GM23338 (cell line): ENCODE data around the gene EIF4A3. TPM values are rescaled to one million over a fixed set of nuclear protein-coding genes. Genes with fewer than 3 reads are reported as not detected.

Experiments
- ATAC-seq: fragments of 200-7000 bp; cut with Tn5 transposase; 3 replicates; pipeline ENCODE4 v1.9.1; 2020
- DNase-seq: peaks from one replicate; pipeline ENCODE4 v3.0.0-alpha.2; 2015; ENCODE audit warnings: low spot score
- H2AFZ ChIP-seq: fragments of 200-600 bp; sonication (generic); 2 replicates; pipeline ENCODE4 v1.8.0; 2016; ENCODE audit warnings: antibody characterized with exemption, mild to moderate bottlenecking, moderate library complexity
- H3F3A ChIP-seq: fragments of 200-600 bp; sonication (generic); replicated peaks from 2 replicates; pipeline ENCODE4 v1.8.0; 2017; ENCODE audit warnings: antibody characterized with exemption, mixed run types, low read depth
- H3K27ac ChIP-seq: fragments of 200-600 bp; sonication (generic); 2 replicates; pipeline ENCODE4 v1.6.1; 2016; ENCODE audit warnings: low read depth
- H3K27me3 ChIP-seq: fragments of 200-600 bp; sonication (generic); 2 replicates; pipeline ENCODE4 v1.8.0; 2016; ENCODE audit warnings: mild to moderate bottlenecking, mixed run types, moderate library complexity; ENCODE audit not compliant: insufficient read depth
- H3K36me3 ChIP-seq: fragments of 200-600 bp; sonication (generic); 2 replicates; pipeline ENCODE4 v1.8.0; 2016; ENCODE audit warnings: mild to moderate bottlenecking; ENCODE audit not compliant: insufficient read depth
- H3K4me1 ChIP-seq: fragments of 200-600 bp; sonication (generic); 2 replicates; pipeline ENCODE4 v1.8.0; 2016; ENCODE audit warnings: mild to moderate bottlenecking, moderate library complexity; ENCODE audit not compliant: insufficient read depth
- H3K4me2 ChIP-seq: fragments of 200-600 bp; sonication (generic); 2 replicates; pipeline ENCODE4 v1.7.1; 2017; ENCODE audit warnings: mixed run types
- H3K4me3 ChIP-seq: fragments of 200-600 bp; sonication (generic); 2 replicates; pipeline ENCODE4 v1.6.1; 2016; ENCODE audit warnings: mixed run types
- H3K79me2 ChIP-seq: fragments of 200-600 bp; sonication (generic); replicated peaks from 2 replicates; pipeline ENCODE4 v1.8.0; 2017; ENCODE audit warnings: mild to moderate bottlenecking; ENCODE audit not compliant: insufficient read depth
- H3K9me2 ChIP-seq: fragments of 200-600 bp; sonication (generic); 2 replicates; pipeline ENCODE4 v1.8.0; 2017; ENCODE audit not compliant: insufficient read depth
- H4K20me1 ChIP-seq: fragments of 200-600 bp; sonication (generic); replicated peaks from 2 replicates; pipeline ENCODE4 v1.8.0; 2017; ENCODE audit warnings: mild to moderate bottlenecking; ENCODE audit not compliant: insufficient read depth
- H3K27ac Mint-ChIP-seq: 2 replicates; pipeline ENCODE4 v1.8.0; 2020; ENCODE audit warnings: inconsistent platforms, mild to moderate bottlenecking, moderate library complexity, mixed read lengths
- H3K27me3 Mint-ChIP-seq: 3 replicates; pipeline ENCODE4 v1.8.0; 2022; ENCODE audit warnings: low read depth, mild to moderate bottlenecking, moderate library complexity, mixed read lengths, inconsistent platforms; ENCODE audit not compliant: insufficient read depth, poor library complexity
- H3K36me3 Mint-ChIP-seq: 3 replicates; pipeline ENCODE4 v1.8.0; 2021; ENCODE audit warnings: low read depth, mild to moderate bottlenecking, inconsistent platforms, moderate library complexity, mixed read lengths
- H3K4me1 Mint-ChIP-seq: 3 replicates; pipeline ENCODE4 v1.8.0; 2020; ENCODE audit warnings: mild to moderate bottlenecking, inconsistent platforms, mixed read lengths
- H3K4me3 Mint-ChIP-seq: 3 replicates; pipeline ENCODE4 v1.8.0; 2021; ENCODE audit warnings: moderate library complexity, mild to moderate bottlenecking, inconsistent platforms, mixed read lengths
- H3K9me3 Mint-ChIP-seq: 3 replicates; pipeline ENCODE4 v1.8.0; 2020; ENCODE audit warnings: moderate library complexity, mild to moderate bottlenecking, inconsistent platforms, mixed read lengths
- CREB1 ChIP-seq: fragments of 250-450 bp; sonication (Bioruptor Pico); IDR thresholded peaks from 2 replicates; pipeline ENCODE4 v1.5.0; 2020; ENCODE audit warnings: low read depth, mild to moderate bottlenecking, moderate library complexity
- CTCF ChIP-seq, 2 experiments: fragments of 200-600 bp in 1 of 2; sonication (generic) in 1 of 2; conservative IDR thresholded peaks; 2 replicates each; pipeline versions ENCODE4 v1.5.1 to v1.6.1; 2016 to 2017; ENCODE audit warnings: antibody characterized with exemption in 2 of 2, low read depth in 2 of 2, mild to moderate bottlenecking in 2 of 2, moderate library complexity in 1 of 2
- EZH2 ChIP-seq: fragments of 200-600 bp; sonication (generic); IDR thresholded peaks from one replicate; pipeline ENCODE4 v1.8.0; 2017; ENCODE audit warnings: antibody characterized with exemption, mild to moderate bottlenecking, low read depth; ENCODE audit not compliant: unreplicated experiment
- JUNB ChIP-seq: IDR thresholded peaks from one replicate; pipeline ENCODE4 v1.6.1; 2016; ENCODE audit warnings: antibody characterized with exemption; ENCODE audit not compliant: unreplicated experiment
- REST ChIP-seq: IDR thresholded peaks from one replicate; pipeline ENCODE4 v1.6.1; 2018; ENCODE audit warnings: antibody characterized with exemption; ENCODE audit not compliant: unreplicated experiment
- STAT1 ChIP-seq: IDR thresholded peaks from one replicate; pipeline ENCODE4 v1.6.1; 2016; ENCODE audit warnings: antibody characterized with exemption; ENCODE audit not compliant: unreplicated experiment
- ZNF114 ChIP-seq: fragments of 250-450 bp; sonication (Bioruptor Pico); IDR thresholded peaks from 2 replicates; pipeline ENCODE4 v1.5.0; 2020; ENCODE audit warnings: mild to moderate bottlenecking, moderate library complexity
- polyA plus RNA-seq: library from polyadenylated mRNA; unstranded; fragments of >200 nt; fragmentation: Nextera tagmentation; extraction: Ambion mirVana; gene quantifications from 2 replicates; pipeline ENCODE4 v1.2.1, GENCODE V29; 2016
- total RNA-seq: library from RNA; depleted of rRNA; stranded (reverse); fragments of >200 nt; shearing (Covaris generic); gene quantifications from 2 replicates; pipeline ENCODE4 v1.2.3, GENCODE V29; 2014

Gene EIF4A3
- total and polyA plus RNA-seq, 2 experiments from 2014 or later, result 146 to 156 TPM

GRCh38 chr17:80108036-80108971 is 38.6 kb downstream of the EIF4A3 start:
- no peaks in the 10 kb centered on the region; the same call in 2 of the 3 replicates for H3K9me3 Mint-ChIP-seq
- Histone ChIP-seq H2AFZ (no peak overlapping the region), H3K27ac (no peak overlapping the region), H3K4me1 (peaks cover 2% of the 10 kb centered on the region; the same call in 1 of the 2 replicates), H3K9me2 (no peaks in the 10 kb centered on the region), H3K27me3 (no peaks in the 10 kb centered on the region), H3K79me2 (no peaks in the 10 kb centered on the region), H3F3A (no peaks in the 10 kb centered on the region), H3K36me3 (no peaks in the 10 kb centered on the region), H3K4me3 (no peak overlapping the region), H4K20me1 (no peaks in the 10 kb centered on the region), H3K4me2 (no peak overlapping the region)
- H3K27me3 Mint-ChIP-seq, result peaks cover 2% of the 10 kb centered on the region
- H3K27ac Mint-ChIP-seq, result no peak overlapping the region
- peaks cover 3% of the 10 kb centered on the region for H3K36me3 Mint-ChIP-seq
- TF ChIP-seq STAT1 (no peak), EZH2 (no peak), CREB1 (CRISPR knock-in tag) (no peak), REST (no peak), JUNB (no peak)
- no peak for DNase-seq
- no peak overlapping the region for H3K4me3 Mint-ChIP-seq
- H3K4me1 Mint-ChIP-seq, result peaks cover 17% of the 10 kb centered on the region
- no peak for ATAC-seq

- Mint-ChIP-seq H3K27me3 (peaks cover 4% of the 10 kb centered on the region), H3K36me3 (peaks cover 3% of the 10 kb centered on the region; the same call in 2 of the 3 replicates), H3K9me3 (no peaks in the 10 kb centered on the region; the same call in 2 of the 3 replicates), H3K4me1 (peaks cover 21% of the 10 kb centered on the region), H3K4me3 (no peak overlapping the region), H3K27ac (no peak overlapping the region)
- H2AFZ ChIP-seq, result no peak overlapping the region
- H3K4me3 ChIP-seq, result no peak overlapping the region
- peaks cover 2% of the 10 kb centered on the region; the same call in 1 of the 2 replicates for H3K4me1 ChIP-seq
- no peak overlapping the region for H3K4me2 ChIP-seq
- no peaks in the 10 kb centered on the region for H3K36me3 ChIP-seq
- H3F3A ChIP-seq, result no peaks in the 10 kb centered on the region
- ATAC-seq, result no peak
- H3K79me2 ChIP-seq, result 0 out of 2 replicates have a peak, but pooled peaks cover 2% of the 10 kb centered on the region
- no peaks in the 10 kb centered on the region for H3K9me2 ChIP-seq
- H3K27ac ChIP-seq, result no peak overlapping the region
- no peak for DNase-seq
- no peaks in the 10 kb centered on the region for H3K27me3 ChIP-seq
- H4K20me1 ChIP-seq, result no peaks in the 10 kb centered on the region
- no peak for TF ChIP-seq ZNF114 (CRISPR knock-in tag)
- no peak for TF ChIP-seq REST
- TF ChIP-seq CTCF (conservative IDR thresholded peaks at IDR 0.05; ENCODE audit: low read depth in 2 of 2), result no peak
Observed at GRCh38 chr17:80107231-80108021, 39.5 kb downstream of the EIF4A3 start.
